ENCODE results near the gene PRG3.
"Not testable (repeated sequence)": the region's sequence is repeated elsewhere in the genome, so short reads cannot be mapped to it uniquely, and the experiment has no call there.

PRG3 gene

DNA sequence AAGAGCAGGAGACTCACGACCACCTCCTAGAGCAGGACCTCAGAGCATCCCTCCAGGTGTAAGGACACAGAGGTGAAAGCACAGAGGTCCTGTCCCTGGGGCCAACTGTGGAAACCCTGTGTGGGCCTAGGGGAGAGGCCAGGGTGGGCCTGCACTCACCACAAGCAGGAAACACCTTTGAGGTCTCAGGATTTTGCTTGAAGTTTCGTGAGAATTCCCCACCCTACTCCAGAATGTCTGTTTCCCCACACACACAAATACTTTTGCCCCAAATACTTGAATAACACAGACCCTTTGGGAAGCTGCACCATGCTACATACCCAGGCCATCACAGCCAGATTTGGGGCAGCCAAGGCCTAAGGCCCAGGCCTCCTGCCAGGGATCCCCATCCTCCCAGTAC, 27.8 kb upstream of the PRG3 start:
- no peak for DNase-seq (ENCODE audit: low read depth)

DNA sequence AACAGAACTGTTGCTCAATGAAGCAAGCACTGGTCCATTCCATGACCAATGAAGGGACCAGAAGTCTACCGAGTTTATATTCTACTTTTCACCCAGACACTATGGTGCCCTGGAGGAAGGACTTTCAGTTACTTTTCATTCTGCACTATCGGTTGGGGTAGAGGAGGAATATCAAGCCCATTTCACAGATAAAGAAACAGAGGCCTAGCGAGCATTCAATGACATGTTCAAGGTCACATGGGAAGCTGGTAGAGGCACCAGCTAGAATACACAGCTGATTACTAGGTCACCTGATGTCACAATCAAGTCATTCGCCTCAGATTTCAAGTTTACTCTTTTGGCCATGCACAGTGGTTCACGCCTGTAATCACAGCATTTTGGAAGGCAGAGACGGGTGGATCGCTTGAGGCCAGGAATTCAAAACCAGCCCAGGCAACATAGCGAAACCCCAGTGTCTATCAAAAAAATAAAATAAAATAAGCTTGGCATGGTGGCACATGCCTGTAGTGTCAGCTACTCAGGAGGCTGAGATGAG, 27.1 kb upstream of the PRG3 start:
- DNase-seq (ENCODE audit: low read depth), result no peak

DNA sequence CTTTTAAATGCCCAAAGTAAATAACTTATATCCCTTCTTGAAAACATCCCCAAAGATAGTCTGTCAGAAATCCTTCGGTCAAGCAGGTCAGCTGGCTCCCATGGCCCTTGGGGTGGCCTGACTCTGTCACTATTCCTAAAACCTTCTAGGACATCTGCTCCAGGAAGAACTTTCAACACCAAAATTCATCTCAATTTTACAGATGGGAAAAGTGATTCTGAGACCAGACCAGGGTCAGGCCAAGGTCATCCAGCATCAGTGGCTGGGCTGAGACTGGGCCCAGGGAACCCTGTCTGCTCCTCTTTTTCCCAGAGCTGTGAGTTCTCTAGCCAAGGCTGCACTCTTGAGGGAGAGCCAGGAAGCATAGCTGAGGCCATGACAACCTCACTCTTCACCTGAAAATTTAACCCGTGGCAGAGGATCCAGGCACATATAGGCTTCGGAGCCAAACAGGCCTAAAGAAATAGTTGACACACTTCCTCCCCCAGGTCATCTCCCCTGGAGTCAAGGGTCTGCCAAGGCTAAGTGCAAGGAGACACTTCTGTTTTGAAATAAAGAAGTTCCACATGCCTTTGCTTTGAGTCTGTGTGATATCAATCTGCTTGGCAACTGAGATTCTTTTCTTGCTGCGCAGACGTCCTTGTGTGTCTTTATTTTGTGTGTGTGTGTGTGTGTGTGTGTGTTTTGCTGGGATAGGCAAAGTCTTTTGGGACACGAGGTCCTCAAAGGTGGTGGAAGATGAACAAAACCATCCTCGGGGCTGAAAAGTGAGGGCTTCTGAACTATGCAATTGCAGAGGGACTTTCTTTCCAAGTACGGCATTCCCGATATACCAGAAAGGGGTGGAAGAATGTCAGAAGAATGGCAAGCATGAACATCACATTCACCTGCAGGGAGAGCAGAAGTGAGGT, 26.3 kb upstream of the PRG3 start:
- no peak for DNase-seq (ENCODE audit: low read depth)

DNA sequence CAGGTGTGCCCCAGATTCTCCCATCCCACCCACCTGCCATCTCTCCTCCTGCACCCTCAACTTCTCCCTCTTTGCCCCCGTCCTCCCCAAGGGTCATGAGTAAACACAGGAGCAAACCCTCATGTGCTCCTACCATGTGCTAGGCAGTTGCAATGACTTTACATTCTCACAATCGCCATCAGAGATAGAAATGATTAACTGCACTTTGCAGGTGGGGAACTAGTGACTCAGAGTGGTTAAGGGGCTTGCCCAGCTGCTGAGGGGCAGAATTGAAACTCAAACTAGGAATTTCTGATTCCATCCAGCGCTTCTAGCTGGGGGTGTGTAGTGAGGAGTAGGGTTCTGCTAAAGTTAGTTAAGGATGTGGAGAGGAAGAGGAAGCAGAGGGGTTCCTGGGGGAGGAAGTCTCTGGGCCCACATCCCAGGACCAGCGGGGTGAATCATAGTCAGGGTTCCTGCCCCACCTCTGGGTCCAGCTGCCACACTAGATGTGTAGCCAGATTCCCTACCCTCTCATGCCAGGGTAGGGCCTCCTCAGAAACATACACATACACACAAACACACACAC, 25.5 kb upstream of the PRG3 start:
- peak; percentile 19 for DNase-seq (ENCODE audit: low read depth)

DNA sequence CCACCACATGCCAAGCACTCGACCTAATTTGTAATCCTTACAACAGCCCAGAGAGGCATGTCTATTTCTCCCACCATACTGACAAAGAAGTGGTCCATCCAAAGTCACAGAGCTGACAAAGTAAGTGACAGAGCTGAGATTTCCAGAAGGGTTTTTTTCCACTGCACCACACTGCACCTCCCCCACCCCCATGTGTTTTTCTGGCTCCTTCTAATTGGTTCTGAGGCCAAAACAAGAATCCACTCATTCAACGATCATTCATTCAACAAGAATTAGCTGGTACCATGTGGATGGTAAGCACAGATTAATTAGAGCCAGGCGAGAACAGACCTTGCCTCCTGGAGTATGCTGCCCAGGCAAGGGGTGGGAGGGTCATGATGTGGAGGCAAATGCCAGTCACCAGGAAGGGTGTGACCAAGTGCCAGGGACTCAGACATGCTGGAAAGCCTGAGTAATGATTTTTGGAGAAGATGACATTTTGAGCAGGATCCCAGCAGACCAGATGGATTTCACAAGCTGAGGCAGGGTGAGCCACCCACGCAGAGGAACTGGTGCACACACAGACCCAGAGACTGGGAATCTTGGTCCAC, 24.4 kb upstream of the PRG3 start:
- DNase-seq (ENCODE audit: low read depth), result no peak

DNA sequence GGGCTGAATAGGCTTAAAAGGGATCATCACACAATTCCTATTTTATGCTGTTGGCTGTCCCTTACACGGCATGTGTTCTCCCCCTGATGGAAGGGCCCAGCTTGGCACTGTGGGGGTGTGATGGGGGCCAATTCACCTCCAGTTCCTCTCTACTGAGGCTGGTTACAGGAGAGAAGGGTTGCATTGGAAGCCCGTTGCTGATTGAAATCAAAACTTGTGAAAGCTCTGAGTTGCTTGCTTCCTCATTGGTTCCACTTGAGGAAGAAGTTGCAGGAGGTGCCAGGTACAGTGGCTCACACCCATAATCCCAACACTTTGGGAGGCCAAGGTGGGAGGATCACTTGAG, 22.8 kb upstream of the PRG3 start:
- DNase-seq (ENCODE audit: low read depth), result no peak

DNA sequence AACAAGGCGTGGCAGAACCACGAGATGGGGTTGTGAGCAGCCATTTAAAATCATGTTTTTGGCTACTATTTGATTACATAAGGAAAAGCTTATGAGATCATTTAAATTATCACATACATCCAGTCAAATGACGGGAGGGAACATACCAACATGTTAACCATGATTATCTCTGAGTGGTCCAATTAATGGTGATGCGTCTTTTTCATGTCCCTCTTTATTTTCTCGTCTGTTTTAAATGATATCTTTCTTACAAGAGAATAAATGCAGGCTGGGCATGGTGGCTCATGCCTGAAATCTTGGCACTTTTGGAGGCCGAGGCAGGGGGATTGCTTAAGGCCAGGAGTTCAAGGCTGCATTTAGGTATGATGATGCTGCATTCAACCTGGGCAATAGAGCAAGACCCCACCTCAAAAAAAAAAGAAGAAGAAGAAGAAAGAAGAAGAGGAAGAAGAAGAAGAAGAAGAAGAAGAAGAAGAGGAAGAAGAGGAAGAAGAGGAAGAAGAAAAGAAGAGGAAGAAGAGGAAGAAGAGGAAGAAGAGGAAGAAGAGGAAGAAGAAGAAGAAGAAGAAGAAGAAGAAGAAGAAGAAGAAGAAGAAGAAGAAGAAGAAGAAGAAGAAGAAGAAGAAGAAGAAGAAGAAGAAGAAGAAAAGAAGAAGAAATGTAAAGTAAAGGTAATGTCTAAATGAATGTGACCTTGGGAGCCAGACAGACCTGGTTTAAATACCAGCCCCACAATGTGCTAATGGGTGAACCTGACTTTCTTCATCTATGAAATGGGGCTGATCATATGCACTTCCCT, 22.3 kb upstream of the PRG3 start:
- not testable (repeated sequence) for DNase-seq (ENCODE audit: low read depth)

DNA sequence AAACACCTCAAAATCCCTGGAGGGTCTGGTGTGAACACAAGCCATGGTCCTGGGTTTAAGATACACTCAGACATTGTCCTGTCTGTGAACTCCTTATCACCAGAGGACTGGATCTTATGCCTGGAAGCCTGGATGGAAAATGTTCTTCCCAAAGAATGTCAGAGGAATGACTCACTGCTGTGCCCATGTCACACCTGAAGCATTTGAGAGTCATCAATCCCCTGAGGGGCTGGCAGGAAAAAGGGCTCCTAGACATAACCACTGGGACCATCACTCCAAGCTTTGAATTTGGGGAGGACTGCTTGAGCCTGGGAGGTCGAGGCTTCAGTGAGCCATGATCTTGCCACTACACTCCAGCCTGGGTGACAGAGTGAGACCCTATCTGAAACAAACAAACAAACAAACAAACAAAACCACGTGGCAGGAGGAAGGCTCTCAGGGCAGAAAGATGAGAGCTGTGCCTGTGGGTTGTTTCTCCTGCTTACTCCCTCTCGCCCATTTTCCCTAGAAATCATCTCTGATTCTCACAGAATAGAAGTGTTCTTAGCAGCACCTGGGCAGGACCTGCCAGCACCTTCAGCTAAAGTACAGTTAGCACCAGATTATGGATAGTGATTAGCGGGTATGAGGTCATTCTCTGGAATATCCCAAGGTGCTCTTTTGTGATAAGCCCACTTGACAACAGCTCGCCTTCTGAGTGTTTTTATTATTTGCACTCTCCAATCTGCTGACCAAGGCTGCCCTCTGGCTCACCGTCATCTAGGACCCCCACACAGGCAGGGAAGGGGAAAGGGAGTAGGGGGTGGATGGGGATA, 21.4 kb upstream of the PRG3 start:
- DNase-seq (ENCODE audit: low read depth), result no peak

DNA sequence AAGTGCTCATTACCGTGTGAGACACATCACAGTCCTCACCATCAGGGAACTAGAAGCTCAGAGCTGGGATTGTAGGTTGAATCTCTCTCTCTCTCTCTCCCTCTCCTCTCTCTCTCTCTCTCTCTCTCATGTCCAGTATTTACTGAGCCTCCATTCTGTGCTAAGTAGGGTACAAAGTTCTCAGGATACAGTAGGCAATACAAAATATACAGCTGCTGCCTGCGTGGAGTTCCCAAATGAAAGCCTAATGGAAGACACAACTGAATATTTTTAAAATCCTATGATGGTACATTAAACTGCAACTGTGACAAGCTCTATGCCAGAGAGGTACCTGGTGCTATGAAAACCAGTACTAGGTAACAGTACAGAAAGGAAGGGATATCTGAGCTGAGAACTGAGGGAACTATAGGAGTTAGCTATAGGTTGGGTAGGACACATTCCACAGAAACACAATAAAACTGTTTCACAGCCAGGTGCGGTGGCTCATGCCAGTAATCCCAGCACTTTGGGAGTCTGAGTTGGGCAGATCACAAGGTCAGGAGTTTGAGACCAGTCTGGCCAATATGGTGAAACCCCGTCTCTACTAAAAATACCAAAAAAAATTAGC, 19.1 kb upstream of the PRG3 start:
- DNase-seq (ENCODE audit: low read depth), result no peak

DNA sequence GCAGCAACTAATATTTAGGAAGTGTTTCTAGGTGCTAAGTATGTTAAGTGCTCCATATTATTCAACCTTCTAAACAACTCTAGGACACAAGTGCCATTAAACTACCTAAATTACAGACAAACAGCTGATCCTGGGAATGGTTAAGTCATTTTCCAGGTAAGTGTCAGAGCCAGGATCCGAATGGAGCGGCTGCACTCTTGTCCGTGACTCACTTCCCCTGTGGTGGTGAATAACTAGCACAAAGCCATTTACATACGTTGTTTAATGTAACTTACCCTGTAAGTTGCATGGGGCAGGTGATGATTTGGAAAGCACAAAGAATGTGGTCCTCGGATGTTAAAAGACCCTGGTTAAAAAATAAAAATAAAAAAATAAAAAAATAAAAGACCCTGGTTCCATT, 18.3 kb upstream of the PRG3 start:
- DNase-seq (ENCODE audit: low read depth), result no peak

DNA sequence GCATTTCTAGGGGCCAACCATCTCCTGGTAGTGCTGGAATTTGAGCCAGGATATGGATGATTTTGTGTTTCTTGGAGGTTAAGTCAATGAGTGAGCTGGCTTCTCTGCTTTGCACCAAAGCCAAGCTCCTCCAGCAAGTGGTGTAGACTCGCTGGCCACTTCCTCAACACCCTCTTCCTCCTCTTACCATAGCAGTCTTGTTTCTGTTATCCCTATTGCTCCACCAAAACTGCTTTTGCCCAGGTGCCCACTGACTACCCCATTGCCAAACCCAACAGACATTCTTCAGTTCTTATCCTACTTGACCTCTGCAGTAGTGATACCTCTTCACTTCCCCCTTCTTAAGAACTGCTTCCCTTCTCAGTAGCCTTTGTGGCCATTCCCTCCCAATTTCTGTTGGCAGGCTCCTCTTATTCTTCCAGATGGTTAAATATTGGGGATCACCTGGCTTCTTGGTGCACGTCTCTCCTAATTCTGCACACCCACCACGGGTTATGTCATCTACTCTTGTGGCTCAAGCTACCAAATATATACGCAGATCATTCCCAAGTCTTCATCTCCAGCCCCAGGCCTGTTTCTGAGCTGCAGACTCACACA, 16.5 kb upstream of the PRG3 start:
- no peak for DNase-seq (ENCODE audit: low read depth)

DNA sequence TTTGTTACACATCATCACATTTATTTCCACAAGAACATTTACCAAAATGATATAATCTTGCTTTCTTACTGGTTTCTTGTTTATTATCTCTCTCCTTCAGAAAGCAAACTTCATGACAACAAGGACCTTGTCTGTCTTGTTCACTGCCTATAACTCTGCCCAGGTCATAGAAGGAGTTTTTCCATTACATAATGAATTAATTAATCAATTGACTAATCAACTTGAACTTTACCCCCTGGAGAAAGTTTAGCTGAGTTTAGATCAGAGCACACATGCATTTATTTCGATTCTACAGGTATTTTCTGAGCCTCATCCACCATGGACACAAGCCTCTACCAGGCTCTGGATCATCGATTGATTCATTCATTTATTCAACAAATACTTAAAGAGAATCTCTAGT, 15.8 kb upstream of the PRG3 start:
- no peak for DNase-seq (ENCODE audit: low read depth)

DNA sequence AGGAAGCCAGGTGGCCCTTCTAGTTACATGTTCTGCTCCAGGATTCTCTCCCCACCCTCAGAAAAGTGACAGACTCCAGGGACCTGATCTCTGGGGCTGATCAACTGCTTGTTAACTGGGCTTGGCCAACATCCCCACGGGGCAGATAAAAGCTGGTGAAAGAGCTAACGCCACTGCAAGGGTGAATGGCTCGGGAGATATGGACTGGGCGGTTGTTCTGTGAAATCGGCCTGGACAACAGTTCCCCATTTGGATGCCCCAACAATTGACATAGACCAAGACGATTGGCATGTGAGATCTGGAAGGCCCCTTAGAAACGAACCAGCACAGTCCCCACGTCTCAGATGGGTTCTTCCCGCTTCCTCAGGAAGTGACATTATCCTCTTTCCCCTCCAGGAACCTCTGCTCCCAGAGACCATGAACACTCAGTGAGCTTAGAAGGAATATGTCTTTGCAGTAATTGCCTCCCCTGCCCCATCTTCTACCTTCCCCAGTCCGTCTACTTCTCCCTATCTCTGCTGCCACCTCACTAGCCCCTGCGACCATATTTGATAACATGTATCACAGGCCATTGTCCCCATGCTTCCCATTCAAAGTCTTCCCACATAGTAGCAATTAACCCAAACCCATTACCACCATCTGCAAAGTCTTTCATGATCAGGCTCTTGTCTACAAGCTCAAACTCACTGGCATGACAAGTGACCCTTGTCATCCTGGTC, 15.1 kb upstream of the PRG3 start:
- no peak for DNase-seq (ENCODE audit: low read depth)

DNA sequence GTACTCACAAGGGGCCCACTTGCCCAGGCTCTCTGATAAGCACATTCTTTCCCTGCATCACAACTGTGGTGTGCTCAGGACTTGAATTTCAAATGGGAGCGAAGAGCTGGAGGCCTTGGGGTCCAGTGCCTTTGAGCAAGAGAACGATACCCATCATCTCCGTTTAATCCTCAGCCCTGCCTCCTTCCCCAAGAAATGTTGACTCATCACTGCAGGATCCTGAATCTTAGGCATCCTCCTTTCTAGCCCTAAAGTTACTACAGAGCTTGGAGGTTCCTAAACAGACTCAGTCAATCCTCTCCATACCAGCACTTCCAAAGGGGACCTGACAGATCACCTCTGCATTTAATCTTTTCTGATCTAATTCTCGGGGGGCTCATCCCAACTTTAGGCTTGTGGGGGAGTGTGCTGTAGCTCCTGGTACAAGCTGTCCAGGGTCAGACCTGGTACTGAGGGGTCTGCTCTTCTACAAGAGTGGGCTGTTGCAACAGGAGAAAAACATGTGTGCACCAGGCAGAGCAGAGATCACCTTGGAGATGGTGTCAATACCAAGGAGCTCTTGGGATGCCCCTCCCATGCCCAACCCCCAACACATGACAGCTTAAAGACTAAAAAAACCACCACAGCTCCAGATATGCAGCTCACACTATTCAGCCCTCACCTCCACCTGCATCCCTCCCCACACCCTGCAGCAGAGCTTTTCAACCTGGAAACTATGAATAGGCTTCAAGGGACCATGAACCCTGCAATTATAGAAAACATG, 13.4 kb upstream of the PRG3 start:
- no peak for DNase-seq (ENCODE audit: low read depth)

DNA sequence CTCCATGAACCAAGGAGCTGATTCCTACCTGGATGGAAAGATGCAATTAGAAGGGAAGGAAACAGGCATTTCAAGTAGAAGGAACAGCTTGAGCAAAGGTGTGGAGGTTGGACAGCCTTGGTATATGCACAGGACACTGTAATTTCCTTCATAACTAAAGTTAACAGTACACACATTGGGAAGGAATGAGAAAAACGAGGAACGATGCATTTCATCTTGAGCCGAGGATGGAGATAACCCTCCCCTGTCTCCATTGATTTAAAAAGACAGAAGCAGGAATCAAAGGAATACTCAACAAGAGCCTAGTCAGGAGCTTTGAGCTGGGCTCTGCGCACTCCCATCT, 11.8 kb upstream of the PRG3 start:
- no peak for DNase-seq (ENCODE audit: low read depth)

DNA sequence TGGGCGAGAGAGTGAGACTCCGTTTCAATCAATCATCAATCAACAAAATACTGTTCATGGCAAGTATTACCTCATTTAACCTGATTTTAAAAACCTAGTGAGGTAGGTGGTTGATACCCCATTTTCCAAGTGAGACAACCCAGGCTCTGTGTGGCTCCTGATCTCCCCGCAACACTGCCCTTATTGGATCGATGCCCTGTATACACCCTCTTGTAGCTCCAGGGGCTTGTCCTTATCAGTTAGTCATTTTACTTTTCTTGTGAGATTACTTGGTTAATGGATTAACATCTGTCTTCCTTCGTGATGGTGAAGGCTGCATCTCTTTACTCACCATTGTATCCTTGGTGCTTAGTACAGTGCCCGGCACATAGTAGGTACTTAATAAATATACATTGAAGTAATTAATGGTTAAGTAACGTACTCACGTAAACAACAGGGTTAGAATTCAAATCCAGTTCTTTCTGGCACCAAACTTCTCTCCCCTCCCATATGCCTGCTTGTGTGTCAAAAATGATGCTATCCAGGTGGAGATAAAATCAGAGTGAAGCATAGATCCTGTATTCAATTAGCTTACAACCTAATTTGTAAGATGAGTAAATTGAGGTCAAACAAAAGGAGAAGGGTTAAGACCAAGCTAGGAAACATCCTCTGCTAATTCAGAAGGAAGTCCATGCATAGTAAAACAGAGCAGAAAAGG, 11.3 kb upstream of the PRG3 start:
- DNase-seq (ENCODE audit: low read depth), result no peak

DNA sequence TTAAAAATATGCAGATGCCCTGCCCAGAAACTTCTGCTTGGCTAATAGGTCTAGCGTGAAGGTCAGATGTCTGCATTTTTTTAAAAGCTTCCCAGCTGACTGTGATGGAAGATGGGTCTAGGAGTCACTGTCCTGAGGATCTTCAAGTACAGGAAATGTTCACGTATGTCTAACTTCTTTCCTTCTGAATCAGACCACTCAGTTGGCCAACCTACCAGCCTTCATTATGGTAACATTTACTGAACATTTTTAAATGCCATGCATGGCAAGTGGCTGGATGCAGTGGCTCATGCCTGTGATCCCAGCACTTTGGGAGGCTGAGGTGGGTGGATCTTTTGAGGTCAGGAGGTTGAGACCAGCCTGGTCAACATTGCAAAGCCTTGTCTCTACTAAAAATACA, 10.6 kb upstream of the PRG3 start:
- no peak for DNase-seq (ENCODE audit: low read depth)

DNA sequence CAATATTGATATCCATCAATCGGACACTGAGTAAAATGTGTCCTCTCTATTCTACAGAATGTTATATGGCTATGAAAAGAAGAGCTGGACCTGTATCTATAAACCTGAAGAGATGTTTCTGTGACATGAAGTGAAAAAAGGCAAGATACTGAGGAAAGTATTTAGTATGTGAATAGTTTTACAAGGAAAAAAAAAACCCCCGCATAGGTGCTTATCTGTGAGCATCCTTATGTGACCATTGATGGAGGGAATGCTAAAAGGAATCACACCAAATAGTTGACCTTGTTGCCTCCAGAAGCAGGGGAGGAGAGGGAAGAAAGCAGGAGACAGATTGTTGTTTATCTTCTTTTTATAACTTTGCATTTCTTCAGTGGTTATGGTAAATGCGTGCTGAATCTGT, 10.2 kb upstream of the PRG3 start:
- DNase-seq (ENCODE audit: low read depth), result no peak

DNA sequence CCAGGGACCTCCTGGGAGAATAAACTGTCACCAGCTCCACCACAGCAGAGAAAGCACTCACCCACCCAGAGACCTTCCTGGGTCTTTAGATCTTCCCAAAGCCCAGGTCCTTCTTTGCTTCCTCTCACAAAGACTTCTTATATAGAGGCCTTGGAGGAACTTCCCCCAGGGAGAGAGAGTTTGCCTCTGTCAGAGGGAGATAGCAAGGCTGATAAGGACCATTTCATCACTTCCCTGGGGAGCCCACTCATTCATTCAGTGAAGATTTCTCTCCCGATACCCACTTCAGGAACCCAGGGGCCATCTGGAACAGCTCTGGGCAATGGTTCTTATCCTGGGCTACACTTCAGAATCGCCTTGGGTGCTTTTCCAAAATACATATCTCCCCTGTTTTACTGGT, 9.6 kb upstream of the PRG3 start, which contains the start of gene PRG2:
PRG2 (minus strand) TSS at position 116 of the 400 bp plus-strand sequence. CDS start 706 bp downstream, outside the sequence.
- DNase-seq (ENCODE audit: low read depth), result no peak

Data from stimulated activated CD8-positive, alpha-beta memory T cell treated with anti-CD3 and anti-CD28 coated beads, Interleukin-12 subunit alpha, Interleukin-12 subunit beta, amount 100 ng/mL, for 4 hours (primary cell).